ENCODE data around the gene QSER1.
"Not testable (repeated sequence)": the region's sequence is repeated elsewhere in the genome, so short reads cannot be mapped to it uniquely, and the experiment has no call there.

Gene QSER1

GRCh38 chr11:32891657-32892354, 805 bp upstream of the QSER1 start:
- FAIRE-seq = no peak

- no peak for FAIRE-seq
Observed at GRCh38 chr11:32893093-32893342, 407 bp downstream of the QSER1 start.

GRCh38 chr11:32893343-32894148, 935 bp downstream of the QSER1 start:
- FAIRE-seq = no peak

- peak; percentile 98 for FAIRE-seq
Observed at GRCh38 chr11:32894149-32894827, 1.7 kb downstream of the QSER1 start.

GRCh38 chr11:32894921-32895320, 2.3 kb downstream of the QSER1 start:
- peak; percentile 34 for FAIRE-seq

GRCh38 chr11:32895471-32895870, 2.9 kb downstream of the QSER1 start:
- no peak for FAIRE-seq

- FAIRE-seq = no peak
Observed at GRCh38 chr11:32897103-32897502, 4.5 kb downstream of the QSER1 start.

- no peak for FAIRE-seq
Observed at GRCh38 chr11:32899438-32899837, 6.8 kb downstream of the QSER1 start.

- no peak for FAIRE-seq
Observed at GRCh38 chr11:32902089-32902665, 9.6 kb downstream of the QSER1 start.

GRCh38 chr11:32905028-32905667, 12.5 kb downstream of the QSER1 start:
- no peak for FAIRE-seq

- FAIRE-seq = no peak
Observed at GRCh38 chr11:32908619-32909018, 16.0 kb downstream of the QSER1 start.

GRCh38 chr11:32911413-32911812, 18.8 kb downstream of the QSER1 start:
- FAIRE-seq = no peak

GRCh38 chr11:32913445-32913844, 20.8 kb downstream of the QSER1 start:
- no peak for FAIRE-seq

GRCh38 chr11:32916361-32916760, 23.8 kb downstream of the QSER1 start:
- FAIRE-seq = no peak

- no peak for FAIRE-seq
Observed at GRCh38 chr11:32916994-32917393, 24.4 kb downstream of the QSER1 start.

GRCh38 chr11:32918427-32918826, 25.8 kb downstream of the QSER1 start:
- no peak for FAIRE-seq

- FAIRE-seq = no peak
Observed at GRCh38 chr11:32919338-32919737, 26.7 kb downstream of the QSER1 start.

- no peak for FAIRE-seq
Observed at GRCh38 chr11:32920570-32920969, 28.0 kb downstream of the QSER1 start.

- FAIRE-seq = no peak
Observed at GRCh38 chr11:32921204-32921603, 28.6 kb downstream of the QSER1 start.

- no peak for FAIRE-seq
Observed at GRCh38 chr11:32931606-32932005, 39.0 kb downstream of the QSER1 start.

GRCh38 chr11:32932196-32932595, 39.6 kb downstream of the QSER1 start:
- FAIRE-seq = no peak

- no peak for FAIRE-seq
Observed at GRCh38 chr11:32935462-32936029, 42.9 kb downstream of the QSER1 start.

GRCh38 chr11:32936178-32936577, 43.6 kb downstream of the QSER1 start:
- not testable (repeated sequence) for FAIRE-seq
